Smooth muscle cell (in vitro differentiated cells): Measurements from ENCODE around the gene LAMA2. TPM values are rescaled to one million over a fixed set of nuclear protein-coding genes. Genes with fewer than 3 reads are reported as not detected.

Experiments used
- DNase-seq: peaks from one replicate; lab custom pipeline; 2025; ENCODE audit not compliant: unreplicated experiment; lab: John Stamatoyannopoulos, UW
- H2AFZ ChIP-seq: fragments of 200-600 bp; sonication (generic); 2 replicates; pipeline ENCODE4 v1.6.0; 2016; ENCODE audit warnings: antibody characterized with exemption, low read depth, mild to moderate bottlenecking
- H3F3A ChIP-seq: fragments of 200-600 bp; sonication (generic); 2 replicates; pipeline ENCODE4 v1.6.0; 2017; ENCODE audit warnings: antibody characterized with exemption, low read depth
- H3K27ac ChIP-seq: fragments of 200-600 bp; sonication (generic); 2 replicates; pipeline ENCODE4 v1.5.1; 2016; ENCODE audit warnings: low read depth, mild to moderate bottlenecking
- H3K27me3 ChIP-seq: fragments of 200-600 bp; sonication (generic); 2 replicates; pipeline ENCODE4 v1.6.1; 2016; ENCODE audit warnings: low read depth, mild to moderate bottlenecking
- H3K36me3 ChIP-seq: fragments of 200-600 bp; sonication (generic); 2 replicates; pipeline ENCODE4 v1.5.1; 2016; ENCODE audit warnings: low read depth
- H3K4me1 ChIP-seq: fragments of 200-600 bp; sonication (generic); 2 replicates; pipeline ENCODE4 v1.5.1; 2016; ENCODE audit warnings: low read depth
- H3K4me2 ChIP-seq: fragments of 200-600 bp; sonication (generic); 2 replicates; pipeline ENCODE4 v1.6.0; 2016; ENCODE audit warnings: mild to moderate bottlenecking
- H3K4me3 ChIP-seq: fragments of 200-600 bp; sonication (generic); 2 replicates; pipeline ENCODE4 v1.5.1; 2016; ENCODE audit warnings: mild to moderate bottlenecking
- H3K79me2 ChIP-seq: fragments of 200-600 bp; sonication (generic); 2 replicates; pipeline ENCODE4 v1.6.0; 2016; ENCODE audit warnings: low read depth, mild to moderate bottlenecking
- H3K9ac ChIP-seq: fragments of 200-600 bp; sonication (generic); 2 replicates; pipeline ENCODE4 v1.6.0; 2016; ENCODE audit warnings: low read depth
- H3K9me3 ChIP-seq: fragments of 200-600 bp; sonication (generic); replicated peaks from 2 replicates; pipeline ENCODE4 v1.5.1; 2016; ENCODE audit warnings: low read depth
- H4K20me1 ChIP-seq: fragments of 200-600 bp; sonication (generic); 2 replicates; pipeline ENCODE4 v1.6.0; 2016; ENCODE audit warnings: low read depth
- CTCF ChIP-seq: fragments of 200-600 bp; sonication (generic); IDR thresholded peaks from 2 replicates; pipeline ENCODE4 v1.5.1; 2017; ENCODE audit warnings: borderline replicate concordance, mild to moderate bottlenecking, antibody characterized with exemption; ENCODE audit not compliant: insufficient read depth, poor library complexity, severe bottlenecking
- WGBS: methylation state at CpG from one replicate; pipeline ENCODE4 v1.1.7; 2016; ENCODE audit warnings: low lambda C conversion rate; 5-methylcytosine and 5-hydroxymethylcytosine counted together
- polyA plus RNA-seq: library from polyadenylated mRNA; unstranded; fragments of >200 nt; fragmentation: Nextera tagmentation; extraction: Ambion mirVana; gene quantifications from 2 replicates; pipeline ENCODE4 v1.2.1, GENCODE V29; 2016
- total RNA-seq: library from RNA; depleted of rRNA; stranded (reverse); fragments of >200 nt; gene quantifications from 2 replicates; pipeline ENCODE4 v1.2.3, GENCODE V29; 2014

LAMA2 gene
- total and polyA plus RNA-seq, 2 experiments from 2014 or later = 21.7 to 92.9 TPM

- H3K27ac ChIP-seq = no peak overlapping the region
- TF ChIP-seq CTCF = no peak
- no peak overlapping the region for H3K4me2 ChIP-seq
- WGBS = 70% methylated on average over 3 of the region's 3 CpGs
- H2AFZ ChIP-seq = no peak overlapping the region
- H3K27me3 ChIP-seq = no peaks in the 10 kb centered on the region
- no peak for DNase-seq
- peaks cover 5% of the 10 kb centered on the region for H3K36me3 ChIP-seq
- H3K4me1 ChIP-seq = no peaks in the 10 kb centered on the region
- no peaks in the 10 kb centered on the region for H4K20me1 ChIP-seq
- H3K79me2 ChIP-seq = no peaks in the 10 kb centered on the region
- H3K9ac ChIP-seq = no peak overlapping the region
- no peak overlapping the region for H3K4me3 ChIP-seq
- H3K9me3 ChIP-seq = no peaks in the 10 kb centered on the region
- no peaks in the 10 kb centered on the region for H3F3A ChIP-seq
Observed at GRCh38 chr6:129094147-129094546, 211.2 kb downstream of the LAMA2 start.

GRCh38 chr6:129096651-129097290 lies 213.8 kb downstream of the LAMA2 start:
- H3K27ac ChIP-seq = no peak overlapping the region
- peaks cover 5% of the 10 kb centered on the region for H3K36me3 ChIP-seq

GRCh38 chr6:129098061-129098553 lies 215.2 kb downstream of the LAMA2 start:
- no peak for DNase-seq
- H3K36me3 ChIP-seq = peaks cover 5% of the 10 kb centered on the region
- no peak overlapping the region for H3K27ac ChIP-seq
- H3K4me2 ChIP-seq = no peak overlapping the region
- WGBS = 94% methylated on average over 9 of the region's 9 CpGs
- H2AFZ ChIP-seq = no peak overlapping the region
- no peaks in the 10 kb centered on the region for H3K4me1 ChIP-seq
- no peaks in the 10 kb centered on the region for H4K20me1 ChIP-seq
- H3K9me3 ChIP-seq = no peaks in the 10 kb centered on the region
- TF ChIP-seq CTCF = no peak
- no peaks in the 10 kb centered on the region for H3F3A ChIP-seq
- no peak overlapping the region for H3K9ac ChIP-seq
- H3K79me2 ChIP-seq = no peaks in the 10 kb centered on the region
- H3K27me3 ChIP-seq = no peaks in the 10 kb centered on the region
- no peak overlapping the region for H3K4me3 ChIP-seq

More at GRCh38 chr6:129096651-129097290, 213.8 kb downstream of the LAMA2 start:
- no peak for DNase-seq
- no peaks in the 10 kb centered on the region for H3F3A ChIP-seq
- H3K27me3 ChIP-seq = no peaks in the 10 kb centered on the region
- H3K4me3 ChIP-seq = no peak overlapping the region
- no peak overlapping the region for H3K4me2 ChIP-seq
- no peaks in the 10 kb centered on the region for H3K79me2 ChIP-seq
- 91% methylated on average over 3 of the region's 3 CpGs for WGBS
- H3K9ac ChIP-seq = no peak overlapping the region
- TF ChIP-seq CTCF = no peak
- H3K4me1 ChIP-seq = no peaks in the 10 kb centered on the region
- H3K9me3 ChIP-seq = no peaks in the 10 kb centered on the region
- H4K20me1 ChIP-seq = no peaks in the 10 kb centered on the region
- H2AFZ ChIP-seq = no peak overlapping the region

- Histone ChIP-seq H3K4me2 (no peak overlapping the region), H3K27me3 (no peaks in the 10 kb centered on the region), H3K4me1 (no peaks in the 10 kb centered on the region), H2AFZ (no peak overlapping the region), H3K9ac (no peak overlapping the region), H4K20me1 (no peaks in the 10 kb centered on the region), H3K27ac (no peak overlapping the region), H3K79me2 (no peaks in the 10 kb centered on the region), H3K9me3 (no peaks in the 10 kb centered on the region), H3K36me3 (peaks cover 5% of the 10 kb centered on the region), H3K4me3 (no peak overlapping the region), H3F3A (no peaks in the 10 kb centered on the region)
- no peak for DNase-seq
- TF ChIP-seq CTCF = no peak
Observed at GRCh38 chr6:129099696-129100095, 216.8 kb downstream of the LAMA2 start.
